WTC11 (cell line): ENCODE measurements around the gene RD3L.

Experiments used
- GABPB1 ChIP-seq: sonication (generic); formaldehyde crosslinking; IDR thresholded peaks from 2 replicates; pipeline ENCODE4 v1.8.1; 2023; ENCODE audit warnings: mild to moderate bottlenecking, missing genetic modification reagents
- NFYB ChIP-seq: sonication (generic); formaldehyde crosslinking; conservative IDR thresholded peaks from 2 replicates; pipeline ENCODE4 v1.8.0; 2022; ENCODE audit warnings: low read depth, missing genetic modification reagents
- ZBTB21 ChIP-seq: sonication (generic); formaldehyde crosslinking; IDR thresholded peaks from 2 replicates; pipeline ENCODE4 v1.8.1; 2023; ENCODE audit warnings: mild to moderate bottlenecking, missing genetic modification reagents, borderline replicate concordance
- TF ChIP-seq, protein P1 (sequence below): sonication (generic); formaldehyde crosslinking; conservative IDR thresholded peaks from 2 replicates; pipeline ENCODE4 v1.8.1; 2023; ENCODE audit warnings: mild to moderate bottlenecking, low read depth, missing genetic modification reagents, moderate library complexity
- TF ChIP-seq, protein P2 (sequence below): fragments of 200-600 bp; IDR thresholded peaks from 2 replicates; pipeline ENCODE4 v1.8.0; 2022; ENCODE audit warnings: antibody characterized with exemption
- TF ChIP-seq, protein P3 (sequence below): sonication (generic); formaldehyde crosslinking; IDR thresholded peaks from 2 replicates; pipeline ENCODE4 v1.8.1; 2023; ENCODE audit warnings: mild to moderate bottlenecking, missing genetic modification reagents, borderline replicate concordance
- TF ChIP-seq, protein P4 (sequence below): sonication (generic); formaldehyde crosslinking; IDR thresholded peaks from 2 replicates; pipeline ENCODE4 v1.8.1; 2022; ENCODE audit warnings: mild to moderate bottlenecking, missing genetic modification reagents, moderate library complexity, borderline replicate concordance

DNA sequence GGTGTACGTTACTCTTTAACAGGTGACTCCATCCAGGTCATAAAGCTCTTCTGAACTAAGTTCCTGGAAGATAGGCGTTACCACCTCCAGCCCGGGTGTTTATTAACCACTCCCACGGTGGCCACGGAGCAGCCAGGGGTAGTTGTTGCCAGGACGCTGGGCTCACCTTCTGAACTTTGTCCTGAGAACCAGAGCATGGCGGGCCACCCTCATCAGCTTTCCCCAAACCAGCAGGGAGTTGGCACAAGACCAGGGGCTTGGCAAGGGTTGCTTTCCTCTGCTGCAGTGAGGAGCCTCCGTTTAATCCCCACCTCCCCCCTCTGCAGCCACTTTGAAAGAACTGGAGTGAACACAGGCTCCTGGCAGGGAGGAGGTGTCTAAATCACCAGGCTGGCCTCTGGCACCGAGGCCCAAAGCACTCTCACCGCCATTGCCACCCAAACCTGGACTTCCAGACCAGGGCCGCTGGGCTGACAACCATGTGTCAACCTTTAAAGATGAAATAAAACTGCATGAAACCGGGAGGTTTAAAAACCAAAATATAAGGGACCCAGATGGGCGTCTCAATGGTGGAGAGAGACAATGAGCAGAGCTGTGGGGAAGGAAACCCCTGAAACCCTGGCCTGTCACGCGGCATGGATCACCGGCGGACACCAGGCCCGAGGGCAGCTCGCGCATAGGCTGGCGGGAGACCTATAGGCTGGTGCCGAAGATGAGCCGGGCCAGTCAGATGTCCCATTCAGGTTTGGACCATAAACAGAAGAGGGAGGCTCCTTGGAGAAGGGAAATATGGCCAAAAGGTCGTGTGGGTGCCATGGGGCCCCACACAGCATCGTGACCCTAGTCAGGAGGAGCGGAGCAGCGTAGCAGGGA lies 45.0 kb downstream of the RD3L start:
- TF ChIP-seq, protein P1, sequence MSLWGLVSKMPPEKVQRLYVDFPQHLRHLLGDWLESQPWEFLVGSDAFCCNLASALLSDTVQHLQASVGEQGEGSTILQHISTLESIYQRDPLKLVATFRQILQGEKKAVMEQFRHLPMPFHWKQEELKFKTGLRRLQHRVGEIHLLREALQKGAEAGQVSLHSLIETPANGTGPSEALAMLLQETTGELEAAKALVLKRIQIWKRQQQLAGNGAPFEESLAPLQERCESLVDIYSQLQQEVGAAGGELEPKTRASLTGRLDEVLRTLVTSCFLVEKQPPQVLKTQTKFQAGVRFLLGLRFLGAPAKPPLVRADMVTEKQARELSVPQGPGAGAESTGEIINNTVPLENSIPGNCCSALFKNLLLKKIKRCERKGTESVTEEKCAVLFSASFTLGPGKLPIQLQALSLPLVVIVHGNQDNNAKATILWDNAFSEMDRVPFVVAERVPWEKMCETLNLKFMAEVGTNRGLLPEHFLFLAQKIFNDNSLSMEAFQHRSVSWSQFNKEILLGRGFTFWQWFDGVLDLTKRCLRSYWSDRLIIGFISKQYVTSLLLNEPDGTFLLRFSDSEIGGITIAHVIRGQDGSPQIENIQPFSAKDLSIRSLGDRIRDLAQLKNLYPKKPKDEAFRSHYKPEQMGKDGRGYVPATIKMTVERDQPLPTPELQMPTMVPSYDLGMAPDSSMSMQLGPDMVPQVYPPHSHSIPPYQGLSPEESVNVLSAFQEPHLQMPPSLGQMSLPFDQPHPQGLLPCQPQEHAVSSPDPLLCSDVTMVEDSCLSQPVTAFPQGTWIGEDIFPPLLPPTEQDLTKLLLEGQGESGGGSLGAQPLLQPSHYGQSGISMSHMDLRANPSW = no peak
- no peak for TF ChIP-seq GABPB1 (CRISPR knock-in tag)
- TF ChIP-seq, protein P2, sequence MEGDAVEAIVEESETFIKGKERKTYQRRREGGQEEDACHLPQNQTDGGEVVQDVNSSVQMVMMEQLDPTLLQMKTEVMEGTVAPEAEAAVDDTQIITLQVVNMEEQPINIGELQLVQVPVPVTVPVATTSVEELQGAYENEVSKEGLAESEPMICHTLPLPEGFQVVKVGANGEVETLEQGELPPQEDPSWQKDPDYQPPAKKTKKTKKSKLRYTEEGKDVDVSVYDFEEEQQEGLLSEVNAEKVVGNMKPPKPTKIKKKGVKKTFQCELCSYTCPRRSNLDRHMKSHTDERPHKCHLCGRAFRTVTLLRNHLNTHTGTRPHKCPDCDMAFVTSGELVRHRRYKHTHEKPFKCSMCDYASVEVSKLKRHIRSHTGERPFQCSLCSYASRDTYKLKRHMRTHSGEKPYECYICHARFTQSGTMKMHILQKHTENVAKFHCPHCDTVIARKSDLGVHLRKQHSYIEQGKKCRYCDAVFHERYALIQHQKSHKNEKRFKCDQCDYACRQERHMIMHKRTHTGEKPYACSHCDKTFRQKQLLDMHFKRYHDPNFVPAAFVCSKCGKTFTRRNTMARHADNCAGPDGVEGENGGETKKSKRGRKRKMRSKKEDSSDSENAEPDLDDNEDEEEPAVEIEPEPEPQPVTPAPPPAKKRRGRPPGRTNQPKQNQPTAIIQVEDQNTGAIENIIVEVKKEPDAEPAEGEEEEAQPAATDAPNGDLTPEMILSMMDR = no peak
- TF ChIP-seq ZBTB21 (CRISPR knock-in tag) = no peak
- TF ChIP-seq, protein P3, sequence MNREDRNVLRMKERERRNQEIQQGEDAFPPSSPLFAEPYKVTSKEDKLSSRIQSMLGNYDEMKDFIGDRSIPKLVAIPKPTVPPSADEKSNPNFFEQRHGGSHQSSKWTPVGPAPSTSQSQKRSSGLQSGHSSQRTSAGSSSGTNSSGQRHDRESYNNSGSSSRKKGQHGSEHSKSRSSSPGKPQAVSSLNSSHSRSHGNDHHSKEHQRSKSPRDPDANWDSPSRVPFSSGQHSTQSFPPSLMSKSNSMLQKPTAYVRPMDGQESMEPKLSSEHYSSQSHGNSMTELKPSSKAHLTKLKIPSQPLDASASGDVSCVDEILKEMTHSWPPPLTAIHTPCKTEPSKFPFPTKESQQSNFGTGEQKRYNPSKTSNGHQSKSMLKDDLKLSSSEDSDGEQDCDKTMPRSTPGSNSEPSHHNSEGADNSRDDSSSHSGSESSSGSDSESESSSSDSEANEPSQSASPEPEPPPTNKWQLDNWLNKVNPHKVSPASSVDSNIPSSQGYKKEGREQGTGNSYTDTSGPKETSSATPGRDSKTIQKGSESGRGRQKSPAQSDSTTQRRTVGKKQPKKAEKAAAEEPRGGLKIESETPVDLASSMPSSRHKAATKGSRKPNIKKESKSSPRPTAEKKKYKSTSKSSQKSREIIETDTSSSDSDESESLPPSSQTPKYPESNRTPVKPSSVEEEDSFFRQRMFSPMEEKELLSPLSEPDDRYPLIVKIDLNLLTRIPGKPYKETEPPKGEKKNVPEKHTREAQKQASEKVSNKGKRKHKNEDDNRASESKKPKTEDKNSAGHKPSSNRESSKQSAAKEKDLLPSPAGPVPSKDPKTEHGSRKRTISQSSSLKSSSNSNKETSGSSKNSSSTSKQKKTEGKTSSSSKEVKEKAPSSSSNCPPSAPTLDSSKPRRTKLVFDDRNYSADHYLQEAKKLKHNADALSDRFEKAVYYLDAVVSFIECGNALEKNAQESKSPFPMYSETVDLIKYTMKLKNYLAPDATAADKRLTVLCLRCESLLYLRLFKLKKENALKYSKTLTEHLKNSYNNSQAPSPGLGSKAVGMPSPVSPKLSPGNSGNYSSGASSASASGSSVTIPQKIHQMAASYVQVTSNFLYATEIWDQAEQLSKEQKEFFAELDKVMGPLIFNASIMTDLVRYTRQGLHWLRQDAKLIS (CRISPR knock-in tag) = no peak
- TF ChIP-seq NFYB (CRISPR knock-in tag) = no peak
- TF ChIP-seq, protein P4, sequence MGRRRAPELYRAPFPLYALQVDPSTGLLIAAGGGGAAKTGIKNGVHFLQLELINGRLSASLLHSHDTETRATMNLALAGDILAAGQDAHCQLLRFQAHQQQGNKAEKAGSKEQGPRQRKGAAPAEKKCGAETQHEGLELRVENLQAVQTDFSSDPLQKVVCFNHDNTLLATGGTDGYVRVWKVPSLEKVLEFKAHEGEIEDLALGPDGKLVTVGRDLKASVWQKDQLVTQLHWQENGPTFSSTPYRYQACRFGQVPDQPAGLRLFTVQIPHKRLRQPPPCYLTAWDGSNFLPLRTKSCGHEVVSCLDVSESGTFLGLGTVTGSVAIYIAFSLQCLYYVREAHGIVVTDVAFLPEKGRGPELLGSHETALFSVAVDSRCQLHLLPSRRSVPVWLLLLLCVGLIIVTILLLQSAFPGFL (CRISPR knock-in tag) = no peak
